HG03025 (cell line): ENCODE data around the gene ADGRV1.

Experiments
- ATAC-seq: cut with Tn5 transposase; IDR thresholded peaks from one replicate; pipeline ENCODE4 v1.9.1; 2021; ENCODE audit warnings: mild to moderate bottlenecking, moderate library complexity; ENCODE audit not compliant: unreplicated experiment, low FRiP score

Gene ADGRV1

GRCh38 chr5:91168859-91169258 lies 610.3 kb downstream of the ADGRV1 start:
- no peak for ATAC-seq

DNA sequence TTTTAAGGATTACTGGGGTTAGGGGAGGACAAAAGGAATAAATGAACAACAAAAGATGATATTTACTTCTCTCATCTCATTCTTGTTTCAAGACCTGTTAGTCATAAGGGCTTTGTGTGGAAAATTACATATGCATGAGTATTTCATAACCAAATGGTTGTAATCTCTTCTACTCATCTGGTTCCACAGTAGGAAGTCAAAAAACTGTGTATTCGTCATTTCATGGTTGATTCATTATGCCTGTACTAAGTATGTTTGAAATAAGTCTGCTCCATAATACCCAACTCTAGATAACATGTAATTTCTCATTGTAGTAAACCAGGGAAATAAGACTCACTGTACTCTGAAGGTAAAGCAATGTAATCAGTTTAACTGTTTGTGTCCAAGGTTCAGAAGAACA lies 611.7 kb downstream of the ADGRV1 start:
- ATAC-seq = no peak

DNA sequence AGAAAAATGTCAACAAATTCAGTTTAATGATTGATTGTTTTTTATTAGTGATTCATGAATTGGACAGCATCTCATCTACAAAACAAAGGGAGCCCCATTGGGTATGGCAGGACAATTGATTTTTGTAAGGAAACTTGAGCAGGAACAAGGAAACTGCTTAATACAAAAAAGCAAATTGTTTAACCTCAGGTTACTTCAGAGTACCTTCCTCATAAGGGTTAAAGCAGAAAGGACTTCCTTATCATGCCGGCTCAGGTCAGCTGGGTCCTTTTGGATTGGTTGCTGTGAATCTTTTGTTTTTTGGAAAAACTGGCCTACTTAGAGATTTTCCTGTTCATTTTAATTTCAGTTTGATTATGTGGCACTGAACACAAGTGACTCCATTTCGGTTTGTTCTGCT lies 612.7 kb downstream of the ADGRV1 start:
- no peak for ATAC-seq

GRCh38 chr5:91174396-91174795 lies 615.8 kb downstream of the ADGRV1 start:
- no peak for ATAC-seq

DNA sequence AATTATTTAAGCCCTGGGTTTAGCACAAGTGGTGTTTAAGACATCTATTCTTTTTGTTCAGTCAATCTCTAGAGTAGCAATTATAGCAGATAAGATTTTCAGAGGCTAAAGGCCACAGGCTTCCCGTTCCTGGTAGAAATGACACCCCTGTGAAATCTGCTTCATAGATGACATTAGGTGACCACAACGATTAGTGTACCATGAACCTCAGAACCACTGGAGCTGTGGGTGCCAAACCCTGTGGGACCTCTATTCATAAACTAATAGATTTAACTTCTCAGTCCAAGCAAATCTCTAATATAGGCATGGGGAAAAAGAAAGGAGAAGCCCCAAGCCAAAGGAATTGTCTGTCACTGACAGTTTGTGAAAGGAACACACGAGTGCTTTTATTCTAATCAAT lies 617.1 kb downstream of the ADGRV1 start:
- ATAC-seq = no peak

DNA sequence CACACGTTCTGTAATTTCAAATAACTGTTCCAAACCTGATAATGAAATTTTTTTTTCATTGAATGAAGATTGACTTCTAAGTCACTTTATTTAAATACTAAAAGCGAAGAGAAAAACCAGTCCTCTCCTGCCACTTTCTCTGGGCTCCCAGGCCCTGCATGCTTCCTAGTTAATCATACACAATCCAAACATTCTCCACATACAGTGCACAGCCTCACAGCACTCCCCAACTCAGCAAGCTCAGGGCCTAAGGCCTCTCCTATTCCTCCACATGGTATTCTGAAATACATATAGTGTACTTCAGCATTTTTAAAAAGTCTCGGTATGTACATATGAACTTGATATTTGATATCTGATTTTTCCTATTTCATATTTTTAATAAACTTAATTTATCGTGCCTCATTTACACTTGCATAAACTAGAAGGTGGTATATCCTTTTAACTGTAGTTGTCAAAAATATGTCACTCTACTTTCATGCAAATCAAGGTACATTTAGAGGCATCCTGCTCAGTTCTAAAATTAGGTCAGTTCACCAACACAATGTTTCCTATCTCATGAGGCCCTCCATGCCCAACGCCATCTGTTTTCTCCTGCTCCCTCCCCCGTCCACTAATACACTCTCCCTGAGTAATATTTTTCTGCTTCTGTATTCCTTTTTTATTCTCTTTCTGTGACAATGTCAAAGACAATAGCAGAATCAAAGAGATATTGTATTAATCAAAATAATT lies 617.9 kb downstream of the ADGRV1 start:
- ATAC-seq = no peak

DNA sequence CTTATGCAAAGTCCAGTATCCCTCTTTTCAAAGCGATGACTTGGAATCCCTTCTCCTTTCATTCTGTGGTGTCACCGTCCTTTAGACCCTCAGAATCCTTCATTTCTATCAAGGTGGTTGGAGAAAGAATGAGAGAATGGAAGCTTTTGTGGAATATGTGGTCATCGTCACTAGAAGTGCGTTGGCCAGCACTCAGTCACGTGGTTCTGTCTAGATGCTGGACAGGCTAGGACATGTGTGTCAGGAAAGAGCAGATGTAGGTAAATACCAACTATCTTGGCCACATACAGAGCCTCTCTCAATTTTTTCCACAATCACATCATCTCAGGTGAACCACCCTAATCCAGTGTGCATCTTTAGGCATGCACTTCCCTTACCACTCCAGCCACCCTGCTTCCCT lies 618.5 kb downstream of the ADGRV1 start:
- ATAC-seq = no peak

DNA sequence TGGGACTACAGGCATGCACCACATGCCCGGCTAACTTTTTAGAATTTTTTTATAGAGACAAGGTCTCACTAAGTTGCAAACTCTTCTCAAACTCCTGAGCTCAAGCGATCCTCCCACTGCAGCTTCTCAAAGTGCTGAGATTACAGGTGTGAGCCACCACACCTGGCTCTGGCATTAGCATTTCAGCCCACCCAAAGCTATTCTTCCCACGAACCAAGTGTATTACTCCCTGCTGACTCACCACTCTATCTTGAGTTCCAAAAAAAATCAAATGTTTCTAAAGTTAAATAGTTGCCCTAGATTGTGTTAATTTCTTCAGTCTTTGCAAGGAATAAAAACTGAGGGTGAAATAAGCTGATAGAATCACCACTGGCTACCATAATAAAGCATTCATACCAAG lies 619.0 kb downstream of the ADGRV1 start:
- no peak for ATAC-seq

DNA sequence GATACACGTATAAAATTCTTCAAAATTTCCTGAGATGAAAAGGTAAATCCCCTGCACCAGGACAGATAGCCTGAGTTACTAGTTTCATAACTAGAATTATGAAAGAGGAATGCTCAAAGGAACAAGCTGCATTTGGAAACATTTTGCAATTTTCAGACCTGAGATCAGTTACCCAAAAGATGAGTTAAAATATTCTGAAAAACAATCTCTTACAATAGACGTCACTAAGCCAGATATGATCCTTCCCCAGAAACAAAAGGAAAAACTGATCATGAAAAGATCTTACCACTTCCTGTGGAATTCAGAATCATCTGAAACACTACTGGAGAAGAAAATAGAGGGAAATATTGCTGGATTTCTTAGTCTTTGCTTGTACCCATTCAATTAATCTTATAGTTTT lies 619.9 kb downstream of the ADGRV1 start:
- no peak for ATAC-seq

- no peak for ATAC-seq
Measured at GRCh38 chr5:91179018-91179417, 620.4 kb downstream of the ADGRV1 start.

DNA sequence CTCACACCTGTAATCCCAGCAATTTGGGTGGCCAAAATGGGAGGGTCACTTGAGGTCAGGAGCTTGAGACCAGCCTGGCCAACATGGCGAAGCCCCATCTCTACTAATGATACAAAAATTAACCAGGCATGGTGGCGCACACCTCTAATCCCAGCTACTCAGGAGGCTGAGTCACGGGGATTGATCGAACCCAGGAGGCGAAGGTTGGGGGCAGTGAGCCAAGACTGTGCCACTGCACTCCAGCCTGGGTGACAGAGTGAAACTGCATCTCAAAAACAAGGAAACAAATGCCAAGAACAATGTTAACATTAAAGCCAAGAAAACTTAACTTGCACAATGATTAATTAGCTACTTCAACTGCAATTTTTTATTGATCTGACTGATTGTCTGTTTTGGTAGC lies 621.9 kb downstream of the ADGRV1 start:
- no peak for ATAC-seq

GRCh38 chr5:91182763-91183162 lies 624.2 kb downstream of the ADGRV1 start:
- ATAC-seq = peak; percentile 86

DNA sequence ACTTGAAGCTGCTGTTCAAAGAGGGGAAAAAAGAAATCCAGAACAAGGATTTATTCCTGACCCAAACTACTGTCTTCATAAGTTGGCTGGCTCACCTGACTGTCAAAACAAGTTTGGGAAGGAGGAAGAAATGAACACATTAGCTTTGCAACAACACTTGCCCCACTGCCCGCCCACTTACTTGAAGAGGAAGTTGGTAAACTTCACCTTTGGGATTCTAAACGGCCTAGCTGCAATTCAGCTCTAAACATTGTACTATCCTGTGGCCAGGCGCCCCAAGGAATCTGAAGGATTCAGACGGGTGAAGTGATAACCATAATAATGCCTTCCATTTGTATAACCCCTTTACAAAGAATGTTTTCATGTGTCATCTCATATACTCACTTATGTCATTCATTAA lies 625.1 kb downstream of the ADGRV1 start:
- ATAC-seq = no peak

DNA sequence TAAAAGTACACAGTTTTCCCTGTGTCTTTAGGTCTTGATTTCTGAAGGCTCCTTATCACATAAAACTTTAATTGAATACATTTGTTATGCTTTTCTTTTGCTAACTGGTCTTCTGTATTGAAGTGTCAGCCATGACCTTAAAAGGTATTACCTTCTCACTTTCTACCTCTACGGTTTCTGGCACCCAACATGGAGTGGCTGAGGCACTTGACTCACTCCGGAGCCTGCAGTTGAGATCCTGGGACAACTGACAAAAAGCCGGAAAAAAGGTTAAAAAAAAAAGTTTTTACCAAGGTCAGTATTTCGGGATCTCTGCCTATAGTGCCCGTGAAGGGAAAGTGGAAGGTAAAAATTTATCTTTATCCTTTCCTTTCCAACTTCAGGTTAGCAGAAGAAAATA lies 627.5 kb downstream of the ADGRV1 start:
- ATAC-seq = no peak

- ATAC-seq = no peak
Measured at GRCh38 chr5:91187032-91187431, 628.4 kb downstream of the ADGRV1 start.

GRCh38 chr5:91188755-91189154 lies 630.2 kb downstream of the ADGRV1 start:
- ATAC-seq = no peak

GRCh38 chr5:91189480-91190313 lies 631.1 kb downstream of the ADGRV1 start:
- ATAC-seq = no peak

DNA sequence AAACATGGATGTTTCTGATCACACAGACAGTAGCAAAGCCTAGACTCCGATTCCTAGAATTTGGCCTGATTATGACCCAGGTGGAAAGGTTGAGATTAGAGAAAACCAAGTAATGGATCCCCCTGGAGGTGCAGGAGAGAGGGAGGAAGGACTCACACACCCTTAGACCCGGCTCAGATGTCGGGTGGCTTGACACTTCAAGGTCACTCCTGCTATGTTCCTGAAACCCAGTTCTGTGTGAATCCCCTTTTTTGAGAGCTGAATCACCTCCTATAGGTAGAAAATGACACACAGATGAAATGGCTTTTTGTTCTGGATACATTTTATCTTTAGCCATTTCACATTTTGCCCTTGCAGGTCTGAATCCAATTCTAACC lies 631.7 kb downstream of the ADGRV1 start:
- ATAC-seq = no peak

DNA sequence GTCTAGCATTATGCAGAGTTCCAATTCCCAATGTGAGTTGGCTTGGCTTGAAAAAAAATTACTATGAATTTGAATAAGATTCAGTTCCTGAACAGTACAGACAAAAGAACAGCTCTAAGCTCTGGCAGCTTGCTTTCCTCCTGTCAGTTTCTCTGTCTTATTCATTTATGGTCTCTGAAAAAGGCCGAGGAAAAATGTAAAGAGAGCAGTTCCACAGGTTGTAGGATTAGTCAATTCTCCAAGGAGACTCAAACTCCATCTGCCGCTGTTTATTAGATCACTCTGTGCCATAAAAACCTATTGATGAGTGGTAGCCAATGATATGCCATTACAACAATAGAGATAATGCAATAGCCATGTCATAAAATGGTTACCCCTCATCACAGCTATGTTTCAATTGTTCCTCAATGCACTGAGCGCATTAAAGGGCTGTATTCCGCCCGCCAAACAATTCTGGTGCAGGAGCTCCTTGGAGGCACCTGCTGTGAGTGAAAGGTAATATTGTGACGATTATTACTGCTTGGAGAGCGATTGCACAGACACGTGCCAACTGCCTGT lies 636.3 kb downstream of the ADGRV1 start:
- no peak for ATAC-seq

DNA sequence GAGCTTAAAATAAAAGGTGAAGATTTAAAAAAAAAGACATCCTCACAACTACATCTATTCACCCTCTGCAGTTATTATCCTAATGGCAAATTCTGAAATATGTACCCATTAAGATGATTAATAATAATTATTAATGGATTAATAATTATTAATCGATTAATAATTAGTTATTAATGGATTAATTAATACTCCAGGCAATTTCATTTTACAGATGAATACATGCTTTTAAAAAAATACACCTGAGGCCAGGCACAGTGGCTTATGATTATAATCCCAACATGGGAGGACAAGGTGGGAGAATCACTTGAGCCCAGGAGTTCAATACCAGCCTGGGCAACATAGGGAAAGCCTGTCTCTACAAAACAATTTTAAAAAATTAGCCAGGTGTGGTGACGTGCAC lies 642.1 kb downstream of the ADGRV1 start:
- ATAC-seq = no peak

- ATAC-seq = no peak
Measured at GRCh38 chr5:91206103-91206502, 647.5 kb downstream of the ADGRV1 start.

- ATAC-seq = no peak
Measured at GRCh38 chr5:91206734-91207133, 648.1 kb downstream of the ADGRV1 start.
